ENCODE data around the gene CTDSPL. TPM values are rescaled to one million over a fixed set of nuclear protein-coding genes. Genes with fewer than 3 reads are reported as not detected.
"Not testable (repeated sequence)": the region's sequence is repeated elsewhere in the genome, so short reads cannot be mapped to it uniquely, and the experiment has no call there.

Gene CTDSPL
- total RNA-seq, 2 donors from 2014 or later: 27.8 to 30.7 TPM

- no peaks in the 10 kb centered on the region for H3K9me3 Mint-ChIP-seq
- H3K4me3 Mint-ChIP-seq: no peak overlapping the region
- Histone ChIP-seq H3K36me3 (ENCODE audit: control insufficient read depth, insufficient read depth, low read length) (peaks cover 5% of the 10 kb centered on the region), H3K4me1 (ENCODE audit: control insufficient read depth, insufficient read depth, low read length) (peaks cover 13% of the 10 kb centered on the region), H3K9me3 (ENCODE audit: control insufficient read depth, low read length) (no peaks in the 10 kb centered on the region), H3K27me3 (ENCODE audit: control insufficient read depth, insufficient read depth, low read length, poor library complexity, severe bottlenecking) (no peaks in the 10 kb centered on the region), H3K27ac (ENCODE audit: low read depth, low read length) (no peak overlapping the region), H3K9ac (ENCODE audit: extremely low read depth, low read length, poor library complexity, severe bottlenecking) (no peak overlapping the region), H3K4me3 (ENCODE audit: low read length) (no peak overlapping the region)
- H3K4me1 Mint-ChIP-seq: peaks cover 44% of the 10 kb centered on the region
- peak overlapping the region; percentile 66 for H3K27ac Mint-ChIP-seq
- 75 to 87% methylated on average over 5 to 12 of the region's 12 CpGs for WGBS, 2 experiments (ENCODE audit: insufficient coverage in 1 of 2, insufficient read length in 1 of 2)
- peak; percentile 86 for DNase-seq
- no peaks in the 10 kb centered on the region for H3K36me3 Mint-ChIP-seq (ENCODE audit: low read depth)
- peak; percentile 16 for TF ChIP-seq CTCF (conservative IDR thresholded peaks at IDR 0.05)
- H3K27me3 Mint-ChIP-seq (ENCODE audit: insufficient read depth): no peaks in the 10 kb centered on the region
Measured at GRCh38 chr3:37986479-37987314, 125.0 kb downstream of the CTDSPL start.

DNA sequence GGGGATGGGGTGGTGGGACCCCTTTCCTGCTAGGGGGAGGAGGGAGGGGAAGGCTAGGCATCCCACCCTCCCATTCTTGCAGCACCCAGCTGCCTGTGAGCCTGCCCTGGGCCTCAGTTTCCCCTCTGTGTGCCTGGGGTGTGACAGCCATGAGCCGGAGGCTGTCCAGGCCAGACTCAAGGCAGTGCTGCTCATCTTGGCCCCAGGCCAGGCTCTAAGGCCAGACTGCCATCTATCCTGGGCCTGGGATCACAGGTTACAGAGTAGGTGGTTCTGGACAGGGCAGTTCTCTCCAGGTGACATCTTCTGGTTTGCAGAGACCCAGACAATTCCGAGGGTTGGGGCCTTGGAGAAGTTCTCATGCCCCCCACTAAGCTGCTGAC lies 125.6 kb downstream of the CTDSPL start:
- Mint-ChIP-seq H3K4me3 (no peak overlapping the region), H3K27me3 (ENCODE audit: insufficient read depth) (no peaks in the 10 kb centered on the region), H3K9me3 (no peaks in the 10 kb centered on the region), H3K4me1 (peaks cover 47% of the 10 kb centered on the region), H3K27ac (peak overlapping the region; percentile 52), H3K36me3 (ENCODE audit: low read depth) (no peaks in the 10 kb centered on the region)
- no peak for DNase-seq
- WGBS, 2 experiments (ENCODE audit: insufficient coverage in 1 of 2, insufficient read length in 1 of 2): 86% methylated on average over 2 of the region's 2 CpGs; no CpG with 5 or more reads in 1 of the 2 experiments
- H3K36me3 ChIP-seq (ENCODE audit: control insufficient read depth, insufficient read depth, low read length): peaks cover 5% of the 10 kb centered on the region
- H3K9me3 ChIP-seq (ENCODE audit: control insufficient read depth, low read length): no peaks in the 10 kb centered on the region
- H3K4me1 ChIP-seq (ENCODE audit: control insufficient read depth, insufficient read depth, low read length): peaks cover 18% of the 10 kb centered on the region
- H3K9ac ChIP-seq (ENCODE audit: extremely low read depth, low read length, poor library complexity, severe bottlenecking): no peak overlapping the region
- no peak for TF ChIP-seq CTCF (conservative IDR thresholded peaks at IDR 0.05)
- no peak overlapping the region for H3K4me3 ChIP-seq (ENCODE audit: low read length)
- no peaks in the 10 kb centered on the region for H3K27me3 ChIP-seq (ENCODE audit: control insufficient read depth, insufficient read depth, low read length, poor library complexity, severe bottlenecking)
- H3K27ac ChIP-seq (ENCODE audit: low read depth, low read length): no peak overlapping the region

DNA sequence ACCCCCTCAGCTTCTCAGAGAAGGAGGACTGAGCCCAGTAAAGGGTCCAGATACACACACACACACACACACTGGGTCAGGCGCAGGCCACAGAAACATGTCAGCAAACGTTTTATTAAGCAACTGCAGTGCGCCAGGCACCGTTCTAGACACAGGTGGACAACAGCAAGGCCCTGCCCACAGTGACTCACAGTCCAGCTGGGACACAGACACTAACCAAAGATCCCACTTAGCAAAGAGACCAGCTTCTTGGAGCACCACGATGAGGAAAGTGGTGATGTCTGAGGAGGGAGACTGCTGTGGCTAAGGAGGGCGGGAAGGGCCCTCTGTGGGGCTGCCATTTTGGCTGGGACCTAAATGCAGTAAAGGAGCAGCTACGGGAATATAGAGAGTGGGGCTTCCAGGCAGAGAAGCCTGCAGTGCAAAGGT lies 126.1 kb downstream of the CTDSPL start:
- Mint-ChIP-seq H3K27me3 (ENCODE audit: insufficient read depth) (no peaks in the 10 kb centered on the region), H3K27ac (peak overlapping the region; percentile 52), H3K4me1 (peaks cover 52% of the 10 kb centered on the region), H3K4me3 (no peak overlapping the region), H3K36me3 (ENCODE audit: low read depth) (no peaks in the 10 kb centered on the region), H3K9me3 (no peaks in the 10 kb centered on the region)
- TF ChIP-seq CTCF (conservative IDR thresholded peaks at IDR 0.05): no peak
- DNase-seq: peak; percentile 29
- peaks cover 21% of the 10 kb centered on the region for H3K4me1 ChIP-seq (ENCODE audit: control insufficient read depth, insufficient read depth, low read length)
- WGBS, 2 experiments (ENCODE audit: insufficient coverage in 1 of 2, insufficient read length in 1 of 2): 88 to 94% methylated on average over 6 to 7 of the region's 7 CpGs
- H3K27ac ChIP-seq (ENCODE audit: low read depth, low read length): no peak overlapping the region
- no peak overlapping the region for H3K4me3 ChIP-seq (ENCODE audit: low read length)
- no peaks in the 10 kb centered on the region for H3K9me3 ChIP-seq (ENCODE audit: control insufficient read depth, low read length)
- no peaks in the 10 kb centered on the region for H3K27me3 ChIP-seq (ENCODE audit: control insufficient read depth, insufficient read depth, low read length, poor library complexity, severe bottlenecking)
- H3K9ac ChIP-seq (ENCODE audit: extremely low read depth, low read length, poor library complexity, severe bottlenecking): no peak overlapping the region
- H3K36me3 ChIP-seq (ENCODE audit: control insufficient read depth, insufficient read depth, low read length): peaks cover under 1% of the 10 kb centered on the region

DNA sequence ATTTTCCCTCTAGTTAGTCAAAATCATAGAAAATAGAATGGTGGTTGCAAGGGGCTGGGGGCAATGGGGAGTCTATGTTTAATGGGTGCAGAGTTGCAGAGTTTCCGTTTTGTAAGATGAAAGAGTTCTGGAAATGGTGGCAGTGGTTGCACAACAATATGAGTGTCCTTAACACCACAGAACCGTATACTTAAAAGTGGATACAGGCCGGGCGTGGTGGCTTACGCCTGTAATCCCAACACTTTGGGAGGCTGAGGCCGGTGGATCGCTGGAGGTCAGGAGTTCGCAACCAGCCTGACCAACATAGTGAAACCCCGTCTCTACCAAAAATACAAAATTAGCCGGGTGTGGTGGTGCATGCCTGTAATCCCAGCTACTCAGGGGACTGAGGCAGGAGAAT lies 126.7 kb downstream of the CTDSPL start:
- not testable (repeated sequence) for H3K4me3 Mint-ChIP-seq; H3K9me3 ChIP-seq (ENCODE audit: control insufficient read depth, low read length); H3K4me3 ChIP-seq (ENCODE audit: low read length); H3K36me3 Mint-ChIP-seq (ENCODE audit: low read depth); H3K27ac Mint-ChIP-seq; H3K9ac ChIP-seq (ENCODE audit: extremely low read depth, low read length, poor library complexity, severe bottlenecking); DNase-seq; H3K27me3 Mint-ChIP-seq (ENCODE audit: insufficient read depth); H3K27ac ChIP-seq (ENCODE audit: low read depth, low read length); H3K27me3 ChIP-seq (ENCODE audit: control insufficient read depth, insufficient read depth, low read length, poor library complexity, severe bottlenecking); H3K36me3 ChIP-seq (ENCODE audit: control insufficient read depth, insufficient read depth, low read length); H3K9me3 Mint-ChIP-seq
- WGBS, 2 experiments (ENCODE audit: insufficient coverage in 1 of 2, insufficient read length in 1 of 2): 96 to 98% methylated on average over 8 to 10 of the region's 10 CpGs
- H3K4me1 ChIP-seq (ENCODE audit: control insufficient read depth, insufficient read depth, low read length): peaks cover 26% of the 10 kb centered on the region
- peaks cover 58% of the 10 kb centered on the region for H3K4me1 Mint-ChIP-seq

Measured in endodermal cell (in vitro differentiated cells).